NB4 (cell line): ENCODE data around the gene C2CD2.

Experiments used
- DNase-seq: peaks from one replicate; pipeline ENCODE4 v3.0.0; 2010; ENCODE audit warnings: low read depth
- H3K4me3 ChIP-seq: one replicate; pipeline ENCODE4 v1.5.1; 2011; ENCODE audit warnings: mild to moderate bottlenecking, low read depth, low read length, moderate library complexity
- CTCF ChIP-seq: IDR thresholded peaks from one replicate; pipeline ENCODE4 v1.5.1; 2012; ENCODE audit warnings: low read depth, low read length
- MAX ChIP-seq: IDR thresholded peaks from 2 replicates; pipeline ENCODE4 v1.6.1; 2011; ENCODE audit warnings: low read depth, low read length
- MYC ChIP-seq: IDR thresholded peaks from 2 replicates; pipeline ENCODE4 v1.6.1; 2011; ENCODE audit warnings: low read depth, low read length
- POLR2A ChIP-seq: IDR thresholded peaks from 2 replicates; pipeline ENCODE4 v1.6.1; 2011; ENCODE audit warnings: mild to moderate bottlenecking; ENCODE audit not compliant: insufficient read length; ENCODE audit errors: extremely low read depth

C2CD2 gene

GRCh38 chr21:41948078-41948895 is 5.5 kb downstream of the C2CD2 start:
- TF ChIP-seq CTCF, result no peak
- no peak overlapping the region for H3K4me3 ChIP-seq
- DNase-seq, result no peak

- TF ChIP-seq MAX (no peak), CTCF (no peak)
- H3K4me3 ChIP-seq, result no peak overlapping the region
- no peak for DNase-seq
These were observed 7.8 kb downstream of the C2CD2 start for GRCh38 chr21:41945982-41946381.

GRCh38 chr21:41943851-41944250 is 10.0 kb downstream of the C2CD2 start:
- H3K4me3 ChIP-seq, result no peak overlapping the region
- no peak for TF ChIP-seq POLR2A
- no peak for TF ChIP-seq MAX
- no peak for TF ChIP-seq MYC
- TF ChIP-seq CTCF, result no peak
- DNase-seq, result no peak

- no peak for DNase-seq
- H3K4me3 ChIP-seq, result no peak overlapping the region
- TF ChIP-seq POLR2A (no peak), CTCF (no peak), MYC (no peak), MAX (no peak)
These were observed 11.4 kb downstream of the C2CD2 start for GRCh38 chr21:41942457-41942856.

GRCh38 chr21:41941941-41942340 is 11.9 kb downstream of the C2CD2 start:
- no peak for DNase-seq
- TF ChIP-seq MYC (no peak), CTCF (no peak), POLR2A (no peak), MAX (no peak)
- H3K4me3 ChIP-seq, result no peak overlapping the region

GRCh38 chr21:41940431-41940830 is 13.4 kb downstream of the C2CD2 start:
- no peak for DNase-seq
- no peak overlapping the region for H3K4me3 ChIP-seq
- TF ChIP-seq CTCF (no peak), POLR2A (no peak), MAX (no peak), MYC (no peak)
